Esophagus squamous epithelium (tissue), 4 donors: ENCODE results near the gene PHC2.

Source experiments
- POLR2A ChIP-seq, 4 donors: fragments of 450-650 bp; IDR thresholded peaks; one replicate each; pipeline ENCODE4 v1.6.1; 2017; ENCODE audit warnings: antibody characterized with exemption in 4 of 4, mild to moderate bottlenecking in 4 of 4, moderate library complexity in 3 of 4
- TF ChIP-seq, protein P1 (sequence below), 6 experiments: fragments of 450-650 bp in 4 of 6; fragments of 200-600 bp in 2 of 6; sonication (generic) in 2 of 6; IDR thresholded peaks; one replicate each; pipeline ENCODE4 v1.5.1; 2016 to 2019; ENCODE audit warnings: antibody characterized with exemption in 6 of 6, mild to moderate bottlenecking in 4 of 6, moderate library complexity in 4 of 6

DNA sequence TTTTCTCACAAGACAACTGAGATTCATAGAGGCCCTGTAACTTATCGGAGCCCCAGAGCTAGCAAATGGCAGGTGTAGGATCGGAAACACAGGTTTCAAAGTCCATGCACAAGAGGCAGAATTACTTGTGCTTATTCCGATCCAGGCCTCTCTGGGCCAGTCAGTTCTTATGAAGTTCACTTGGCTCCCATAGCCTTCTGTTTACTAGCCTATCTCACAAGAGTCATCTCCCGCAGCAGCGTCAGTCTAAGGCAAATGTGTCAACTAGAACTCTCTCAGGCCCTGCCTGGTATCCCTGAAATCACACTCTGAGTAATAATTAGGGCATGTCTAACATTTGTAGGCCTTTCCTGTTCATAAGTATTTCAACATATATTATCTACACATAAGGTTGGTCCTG is 43.3 kb downstream of the PHC2 start:
- TF ChIP-seq, protein P1, sequence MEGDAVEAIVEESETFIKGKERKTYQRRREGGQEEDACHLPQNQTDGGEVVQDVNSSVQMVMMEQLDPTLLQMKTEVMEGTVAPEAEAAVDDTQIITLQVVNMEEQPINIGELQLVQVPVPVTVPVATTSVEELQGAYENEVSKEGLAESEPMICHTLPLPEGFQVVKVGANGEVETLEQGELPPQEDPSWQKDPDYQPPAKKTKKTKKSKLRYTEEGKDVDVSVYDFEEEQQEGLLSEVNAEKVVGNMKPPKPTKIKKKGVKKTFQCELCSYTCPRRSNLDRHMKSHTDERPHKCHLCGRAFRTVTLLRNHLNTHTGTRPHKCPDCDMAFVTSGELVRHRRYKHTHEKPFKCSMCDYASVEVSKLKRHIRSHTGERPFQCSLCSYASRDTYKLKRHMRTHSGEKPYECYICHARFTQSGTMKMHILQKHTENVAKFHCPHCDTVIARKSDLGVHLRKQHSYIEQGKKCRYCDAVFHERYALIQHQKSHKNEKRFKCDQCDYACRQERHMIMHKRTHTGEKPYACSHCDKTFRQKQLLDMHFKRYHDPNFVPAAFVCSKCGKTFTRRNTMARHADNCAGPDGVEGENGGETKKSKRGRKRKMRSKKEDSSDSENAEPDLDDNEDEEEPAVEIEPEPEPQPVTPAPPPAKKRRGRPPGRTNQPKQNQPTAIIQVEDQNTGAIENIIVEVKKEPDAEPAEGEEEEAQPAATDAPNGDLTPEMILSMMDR (IDR thresholded peaks at IDR 0.05) = no peak
- no peak for TF ChIP-seq POLR2A (IDR thresholded peaks at IDR 0.05)
